Sigmoid colon (tissue), 4 donors: ENCODE data around the gene COP1.

Source experiments
- EP300 ChIP-seq, 4 donors: sonication (generic); formaldehyde crosslinking; IDR thresholded peaks; one replicate each; pipeline ENCODE4 v1.6.1; 2017; ENCODE audit warnings: antibody characterized with exemption in 4 of 4
- POLR2A ChIP-seq, 2 donors: fragments of 450-650 bp; IDR thresholded peaks; one replicate each; pipeline ENCODE4 v1.6.1; 2016; ENCODE audit warnings: antibody characterized with exemption in 2 of 2, mild to moderate bottlenecking in 2 of 2, moderate library complexity in 2 of 2
- POLR2AphosphoS5 ChIP-seq, 4 donors: sonication (generic); formaldehyde crosslinking; IDR thresholded peaks; one replicate each; pipeline ENCODE4 v1.6.1; 2017; ENCODE audit warnings: antibody characterized with exemption in 4 of 4
- TF ChIP-seq, protein P1 (sequence below), 4 experiments: fragments of 450-650 bp in 3 of 4; fragments of 200-600 bp in 1 of 4; IDR thresholded peaks; one replicate each; pipeline ENCODE4 v1.5.1; 2016 to 2019; ENCODE audit warnings: antibody characterized with exemption in 4 of 4, mild to moderate bottlenecking in 3 of 4, moderate library complexity in 2 of 4

DNA sequence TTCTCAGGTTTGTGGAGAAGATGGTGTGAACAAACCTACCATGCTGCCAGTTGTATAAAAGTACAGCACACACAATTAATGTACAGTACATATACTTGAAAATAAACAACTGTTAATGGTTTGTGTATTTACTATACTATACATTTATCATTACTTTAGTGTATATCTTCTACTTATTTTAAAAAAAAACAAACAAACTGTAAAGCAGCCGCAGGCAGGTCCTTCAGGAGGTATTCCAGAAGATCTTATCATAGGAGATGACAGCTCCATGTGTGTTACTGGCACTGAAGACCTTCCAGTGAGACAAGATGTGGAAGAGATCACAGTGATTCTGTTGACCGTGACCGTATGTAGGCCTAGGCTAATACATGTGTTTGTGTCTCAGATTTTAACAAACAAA lies 155.7 kb downstream of the COP1 start:
- TF ChIP-seq, protein P1, sequence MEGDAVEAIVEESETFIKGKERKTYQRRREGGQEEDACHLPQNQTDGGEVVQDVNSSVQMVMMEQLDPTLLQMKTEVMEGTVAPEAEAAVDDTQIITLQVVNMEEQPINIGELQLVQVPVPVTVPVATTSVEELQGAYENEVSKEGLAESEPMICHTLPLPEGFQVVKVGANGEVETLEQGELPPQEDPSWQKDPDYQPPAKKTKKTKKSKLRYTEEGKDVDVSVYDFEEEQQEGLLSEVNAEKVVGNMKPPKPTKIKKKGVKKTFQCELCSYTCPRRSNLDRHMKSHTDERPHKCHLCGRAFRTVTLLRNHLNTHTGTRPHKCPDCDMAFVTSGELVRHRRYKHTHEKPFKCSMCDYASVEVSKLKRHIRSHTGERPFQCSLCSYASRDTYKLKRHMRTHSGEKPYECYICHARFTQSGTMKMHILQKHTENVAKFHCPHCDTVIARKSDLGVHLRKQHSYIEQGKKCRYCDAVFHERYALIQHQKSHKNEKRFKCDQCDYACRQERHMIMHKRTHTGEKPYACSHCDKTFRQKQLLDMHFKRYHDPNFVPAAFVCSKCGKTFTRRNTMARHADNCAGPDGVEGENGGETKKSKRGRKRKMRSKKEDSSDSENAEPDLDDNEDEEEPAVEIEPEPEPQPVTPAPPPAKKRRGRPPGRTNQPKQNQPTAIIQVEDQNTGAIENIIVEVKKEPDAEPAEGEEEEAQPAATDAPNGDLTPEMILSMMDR (IDR thresholded peaks at IDR 0.05), result no peak
- no peak for TF ChIP-seq POLR2AphosphoS5 (IDR thresholded peaks at IDR 0.05)
- no peak for TF ChIP-seq EP300 (IDR thresholded peaks at IDR 0.05)
- TF ChIP-seq POLR2A (IDR thresholded peaks at IDR 0.05), result no peak
